Activated naive CD8-positive, alpha-beta T cell treated with anti-CD3 and anti-CD28 coated beads, Interleukin-2, amount 10 ng/mL, durations not matched to agents 7 days and 5 days (primary cell): ENCODE data around the gene ST3GAL3. TPM values are rescaled to one million over a fixed set of nuclear protein-coding genes. Genes with fewer than 3 reads are reported as not detected.

Experiments used
- ATAC-seq: fragments of 150-1000 bp; cut with Tn5 transposase; one replicate; pipeline ENCODE4 v1.10.0; 2021; ENCODE audit warnings: low read depth, moderate library complexity
- POLR2A ChIA-PET: fragments of 350-600 bp; sonication (Branson Sonifier 250); formaldehyde crosslinking; loops from one replicate; lab custom pipeline; 2021; ENCODE audit warnings: antibody characterized with exemption; lab: Charles Lee
- DNase-seq: peaks from one replicate; pipeline ENCODE4 v3.0.0; 2021
- H3K27ac Mint-ChIP-seq: one replicate; pipeline ENCODE4 v1.8.0; 2022; ENCODE audit warnings: mild to moderate bottlenecking, mixed read lengths
- H3K27me3 Mint-ChIP-seq: one replicate; pipeline ENCODE4 v1.8.0; 2022; ENCODE audit warnings: mild to moderate bottlenecking, moderate library complexity, mixed read lengths
- H3K36me3 Mint-ChIP-seq: one replicate; pipeline ENCODE4 v1.8.0; 2021; ENCODE audit warnings: mild to moderate bottlenecking, mixed read lengths
- H3K4me1 Mint-ChIP-seq: one replicate; pipeline ENCODE4 v1.8.0; 2021; ENCODE audit warnings: mixed read lengths
- H3K4me3 Mint-ChIP-seq: one replicate; pipeline ENCODE4 v1.8.0; 2022; ENCODE audit warnings: mild to moderate bottlenecking, moderate library complexity, mixed read lengths
- H3K9me3 Mint-ChIP-seq: one replicate; pipeline ENCODE4 v1.8.0; 2021; ENCODE audit warnings: mixed read lengths
- total RNA-seq, 2 experiments: library from RNA; stranded (reverse); gene quantifications; one replicate each; pipeline ENCODE4 v1.2.3, GENCODE V29; 2021

ST3GAL3 gene
- total RNA-seq, 2 experiments from 2014 or later: 20.8 TPM

GRCh38 chr1:43956234-43956633, 248.9 kb downstream of the ST3GAL3 start:
- Mint-ChIP-seq H3K4me3 (no peak overlapping the region), H3K27ac (no peak overlapping the region), H3K9me3 (no peaks in the 10 kb centered on the region), H3K36me3 (peaks cover 5% of the 10 kb centered on the region), H3K4me1 (no peaks in the 10 kb centered on the region), H3K27me3 (no peaks in the 10 kb centered on the region)
- no peak for ATAC-seq
- no peak for DNase-seq
- POLR2A ChIA-PET: interaction anchor here (1.1 kb wide), 1 partner anchor 45 kb away, joined by 4 read pairs; no protein-coding TSS in a partner anchor

GRCh38 chr1:43957407-43958040, 250.2 kb downstream of the ST3GAL3 start:
- Mint-ChIP-seq H3K36me3 (peaks cover 7% of the 10 kb centered on the region), H3K4me1 (peaks cover 4% of the 10 kb centered on the region)
- POLR2A ChIA-PET: interaction anchor here (1.1 kb wide), 1 partner anchor 46 kb away, joined by 4 read pairs; no protein-coding TSS in a partner anchor

GRCh38 chr1:43958351-43959255, 251.3 kb downstream of the ST3GAL3 start:
- peaks cover 8% of the 10 kb centered on the region for H3K4me1 Mint-ChIP-seq
- peaks cover 7% of the 10 kb centered on the region for H3K36me3 Mint-ChIP-seq
- ATAC-seq (no peak), DNase-seq (no peak)
- no peaks in the 10 kb centered on the region for H3K27me3 Mint-ChIP-seq
- no peak overlapping the region for H3K27ac Mint-ChIP-seq
- no peaks in the 10 kb centered on the region for H3K9me3 Mint-ChIP-seq
- H3K4me3 Mint-ChIP-seq: no peak overlapping the region
- POLR2A ChIA-PET: interaction anchor here (1.2 kb wide), 1 partner anchor 9 kb away, joined by 3 read pairs; no protein-coding TSS in a partner anchor

More at GRCh38 chr1:43957407-43958040, 250.2 kb downstream of the ST3GAL3 start:
- DNase-seq (no peak), ATAC-seq (no peak)
- H3K27ac Mint-ChIP-seq: no peak overlapping the region
- no peaks in the 10 kb centered on the region for H3K9me3 Mint-ChIP-seq
- H3K4me3 Mint-ChIP-seq: no peak overlapping the region
- no peaks in the 10 kb centered on the region for H3K27me3 Mint-ChIP-seq

GRCh38 chr1:43960798-43961197, 253.5 kb downstream of the ST3GAL3 start:
- Mint-ChIP-seq H3K27me3 (no peaks in the 10 kb centered on the region), H3K4me1 (peaks cover 8% of the 10 kb centered on the region), H3K9me3 (no peaks in the 10 kb centered on the region), H3K27ac (no peak overlapping the region), H3K4me3 (no peak overlapping the region), H3K36me3 (peaks cover 7% of the 10 kb centered on the region)
- DNase-seq (no peak), ATAC-seq (no peak)
- POLR2A ChIA-PET: no interaction called here

GRCh38 chr1:43961692-43962091, 254.4 kb downstream of the ST3GAL3 start:
- H3K4me3 Mint-ChIP-seq: no peak overlapping the region
- H3K36me3 Mint-ChIP-seq: peaks cover 7% of the 10 kb centered on the region
- H3K4me1 Mint-ChIP-seq: peaks cover 8% of the 10 kb centered on the region
- no peaks in the 10 kb centered on the region for H3K27me3 Mint-ChIP-seq
- POLR2A ChIA-PET: no interaction called here
- no peaks in the 10 kb centered on the region for H3K9me3 Mint-ChIP-seq
- H3K27ac Mint-ChIP-seq: no peak overlapping the region
- DNase-seq (no peak), ATAC-seq (no peak)

GRCh38 chr1:43962324-43962723, 255.0 kb downstream of the ST3GAL3 start:
- no peaks in the 10 kb centered on the region for H3K9me3 Mint-ChIP-seq
- peaks cover 4% of the 10 kb centered on the region for H3K36me3 Mint-ChIP-seq
- no peaks in the 10 kb centered on the region for H3K27me3 Mint-ChIP-seq
- ATAC-seq (no peak), DNase-seq (no peak)
- H3K4me3 Mint-ChIP-seq: no peak overlapping the region
- POLR2A ChIA-PET: no interaction called here
- H3K4me1 Mint-ChIP-seq: peaks cover 8% of the 10 kb centered on the region
- no peak overlapping the region for H3K27ac Mint-ChIP-seq

DNA sequence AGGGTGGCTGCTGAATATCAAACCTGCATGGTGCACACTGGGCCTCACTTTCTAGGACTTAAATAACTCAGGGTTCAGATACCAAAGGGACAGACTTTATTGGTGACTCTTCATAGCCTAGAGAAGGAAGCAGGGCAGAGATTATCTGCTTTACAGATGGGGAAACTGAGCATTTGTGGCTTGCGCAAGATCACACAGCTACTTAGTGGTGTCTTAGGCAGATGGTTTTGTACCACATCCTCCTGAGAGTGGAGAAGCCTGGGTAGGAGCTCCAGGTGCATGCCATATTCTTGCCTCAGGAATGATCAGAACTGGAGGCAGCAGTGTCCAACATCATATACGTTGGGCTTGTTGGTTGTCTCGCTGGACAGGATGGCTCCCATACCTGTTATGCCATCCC, 255.7 kb downstream of the ST3GAL3 start:
- POLR2A ChIA-PET: no interaction called here
- Mint-ChIP-seq H3K9me3 (no peaks in the 10 kb centered on the region), H3K4me1 (peaks cover 8% of the 10 kb centered on the region), H3K4me3 (no peak overlapping the region), H3K27me3 (no peaks in the 10 kb centered on the region), H3K27ac (no peak overlapping the region), H3K36me3 (peaks cover 4% of the 10 kb centered on the region)
- ATAC-seq (no peak), DNase-seq (no peak)

- H3K27ac Mint-ChIP-seq: no peak overlapping the region
- no peaks in the 10 kb centered on the region for H3K27me3 Mint-ChIP-seq
- DNase-seq (no peak), ATAC-seq (no peak)
- H3K9me3 Mint-ChIP-seq: no peaks in the 10 kb centered on the region
- POLR2A ChIA-PET: no interaction called here
- peaks cover 4% of the 10 kb centered on the region for H3K36me3 Mint-ChIP-seq
- no peak overlapping the region for H3K4me3 Mint-ChIP-seq
- H3K4me1 Mint-ChIP-seq: peaks cover 8% of the 10 kb centered on the region
Observed at GRCh38 chr1:43963890-43964289, 256.6 kb downstream of the ST3GAL3 start.

GRCh38 chr1:43965316-43965715, 258.0 kb downstream of the ST3GAL3 start:
- ATAC-seq (no peak), DNase-seq (no peak)
- Mint-ChIP-seq H3K4me3 (no peak overlapping the region), H3K27ac (no peak overlapping the region), H3K9me3 (no peaks in the 10 kb centered on the region), H3K4me1 (peaks cover 15% of the 10 kb centered on the region), H3K36me3 (peaks cover 4% of the 10 kb centered on the region), H3K27me3 (no peaks in the 10 kb centered on the region)
- POLR2A ChIA-PET: no interaction called here

DNA sequence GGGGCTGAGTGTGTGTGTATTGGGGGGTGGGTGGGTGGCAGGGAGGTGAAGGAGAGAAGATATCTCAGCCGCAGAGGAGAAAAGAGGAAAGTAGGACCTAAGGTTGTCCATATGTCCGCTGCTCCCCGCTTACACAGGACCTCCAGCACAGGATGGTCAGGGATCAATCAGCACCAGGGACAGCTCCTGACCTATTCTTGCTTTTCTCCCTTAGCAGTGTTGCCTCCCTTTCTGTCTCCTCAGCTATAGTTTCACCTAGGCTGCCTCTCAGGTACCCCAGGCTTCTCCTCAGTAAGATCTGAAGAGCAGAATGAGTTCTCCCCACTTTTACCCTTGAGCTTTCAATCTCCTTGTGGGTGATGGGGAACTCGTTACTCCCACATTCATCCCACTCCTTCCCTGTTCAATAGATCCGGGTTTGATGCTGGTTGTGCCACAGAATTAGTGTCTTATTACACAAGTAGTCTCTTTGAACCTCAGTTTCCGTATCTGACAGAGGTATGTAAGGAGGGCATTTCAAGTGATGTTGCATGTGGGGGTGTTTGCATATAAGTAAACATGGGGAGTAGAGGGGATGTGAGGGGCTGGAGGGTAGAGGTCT, 261.1 kb downstream of the ST3GAL3 start:
- POLR2A ChIA-PET: interaction anchor here (5.7 kb wide), 1 partner anchor 22 kb away, joined by 22 read pairs; the partner anchor contains the start of gene IPO13
- Mint-ChIP-seq H3K27me3 (no peaks in the 10 kb centered on the region), H3K4me1 (peaks cover 13% of the 10 kb centered on the region), H3K4me3 (no peak overlapping the region), H3K27ac (no peak overlapping the region), H3K36me3 (no peaks in the 10 kb centered on the region), H3K9me3 (no peaks in the 10 kb centered on the region)
- no peak for DNase-seq
- no peak for ATAC-seq

DNA sequence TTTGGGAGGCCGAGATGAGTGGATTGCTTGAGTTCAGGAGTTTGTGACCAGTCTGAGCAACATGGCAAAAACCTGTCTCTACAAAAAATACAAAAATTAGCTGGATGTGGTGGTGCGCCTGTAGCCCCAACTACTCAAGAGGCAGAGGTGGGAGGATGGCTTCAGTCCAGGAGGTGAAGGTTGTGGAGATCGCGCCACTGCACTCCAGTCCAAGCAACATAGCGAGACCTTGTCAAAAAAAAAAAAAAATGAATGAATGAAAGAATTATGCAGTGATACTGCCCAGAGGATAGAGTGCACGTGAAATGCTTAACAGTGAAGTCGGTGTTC, 262.0 kb downstream of the ST3GAL3 start:
- peak overlapping the region; percentile 95 for H3K4me3 Mint-ChIP-seq
- no peak for ATAC-seq
- peaks cover 21% of the 10 kb centered on the region for H3K4me1 Mint-ChIP-seq
- H3K27ac Mint-ChIP-seq: no peak overlapping the region
- H3K27me3 Mint-ChIP-seq: no peaks in the 10 kb centered on the region
- no peaks in the 10 kb centered on the region for H3K9me3 Mint-ChIP-seq
- POLR2A ChIA-PET: interaction anchor here (0.8 to 5.7 kb wide), 2 partner anchors 22 to 319 kb away, joined by 5 to 22 read pairs; partner anchors contain the start of genes IPO13 and KDM4A
- no peak for DNase-seq
- H3K36me3 Mint-ChIP-seq: no peaks in the 10 kb centered on the region

DNA sequence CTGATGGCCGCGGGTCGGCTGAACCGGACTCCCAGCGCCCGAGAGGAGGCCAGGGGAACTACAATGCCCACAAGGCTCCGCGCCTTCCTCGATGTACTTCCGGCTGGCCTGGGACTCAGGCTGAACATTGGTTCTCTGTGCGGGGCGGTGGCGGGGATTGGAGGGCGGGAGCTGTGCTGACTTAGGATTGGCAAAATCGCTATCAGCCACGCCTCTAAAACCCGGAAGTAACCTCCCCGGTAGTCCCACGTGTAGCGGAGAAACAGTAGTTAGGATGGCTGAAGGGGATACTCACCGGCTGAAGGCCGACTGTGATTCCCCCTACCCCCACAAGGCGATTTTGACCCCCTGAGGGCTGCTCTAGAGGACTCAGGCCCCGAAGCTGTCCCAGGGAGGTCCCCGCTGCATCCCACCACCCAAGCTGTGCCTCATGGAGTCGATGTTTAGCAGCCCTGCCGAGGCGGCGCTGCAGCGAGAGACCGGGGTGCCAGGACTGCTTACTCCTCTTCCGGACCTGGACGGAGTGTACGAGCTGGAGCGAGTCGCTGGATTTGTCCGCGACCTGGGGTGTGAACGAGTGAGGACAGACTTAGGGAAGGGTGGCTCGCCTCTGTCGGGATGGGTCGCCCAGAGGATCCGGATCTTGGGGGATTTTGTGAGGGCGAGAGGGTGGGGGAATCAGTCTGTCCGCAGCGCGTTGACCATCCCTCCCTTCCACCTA, 262.6 kb downstream of the ST3GAL3 start, which contains the start of gene DPH2:
Gene DPH2 (plus strand): TSS at position 265 of the 721 bp plus-strand sequence. CDS start 166 bp downstream, at position 431.
- H3K27me3 Mint-ChIP-seq: no peaks in the 10 kb centered on the region
- POLR2A ChIA-PET: interaction anchor here (0.8 to 5.7 kb wide), 2 partner anchors 23 to 320 kb away, joined by 5 to 22 read pairs; partner anchors contain the start of genes IPO13 and KDM4A
- peak within 1 kb of the TSS; percentile 90 for H3K27ac Mint-ChIP-seq
- H3K4me1 Mint-ChIP-seq: peaks cover 21% of the 10 kb centered on the region
- DNase-seq (peak; percentile 84), ATAC-seq (peak; percentile 84)
- no peaks in the 10 kb centered on the region for H3K9me3 Mint-ChIP-seq
- H3K36me3 Mint-ChIP-seq: no peaks in the 10 kb centered on the region
- H3K4me3 Mint-ChIP-seq: peak within 1 kb of the TSS; percentile 95
